Gastrocnemius medialis (tissue), 4 donors: ENCODE data around the gene RSAD2. TPM values are rescaled to one million over a fixed set of nuclear protein-coding genes. Genes with fewer than 3 reads are reported as not detected.
"Not testable (repeated sequence)": the region's sequence is repeated elsewhere in the genome, so short reads cannot be mapped to it uniquely, and the experiment has no call there.

ENCODE experiments used
- ATAC-seq, 2 donors: fragments of 150-250 bp; one replicate each; pipeline ENCODE4 v1.9.1; 2016
- DNase-seq, 2 donors: peaks; one replicate each; pipeline ENCODE4 v3.0.0-alpha.2; 2019
- H3K27ac ChIP-seq, 4 donors: fragments of 200-600 bp; sonication (generic); 1 replicate in 1 of 4; 2 replicates in 3 of 4; pipeline ENCODE4 v1.5.1; 2016 to 2018; ENCODE audit warnings: mild to moderate bottlenecking in 2 of 4, moderate library complexity in 1 of 4
- H3K27me3 ChIP-seq, 3 donors: fragments of 200-600 bp; sonication (generic) in 2 of 3; 1 replicate in 1 of 3; 2 replicates in 2 of 3; pipeline versions ENCODE4 v1.5.1 to v1.6.0; 2016 to 2019; ENCODE audit warnings: mild to moderate bottlenecking in 1 of 3, moderate library complexity in 1 of 3
- H3K36me3 ChIP-seq, 2 donors: fragments of 200-600 bp; sonication (generic) in 1 of 2; one replicate each; pipeline ENCODE4 v1.5.1; 2017 to 2018
- H3K4me1 ChIP-seq, 2 donors: fragments of 200-600 bp; sonication (generic) in 1 of 2; one replicate each; pipeline ENCODE4 v1.5.1; 2016 to 2017; ENCODE audit warnings: mild to moderate bottlenecking in 2 of 2
- H3K4me3 ChIP-seq, 4 donors: fragments of 200-600 bp; sonication (generic) in 3 of 4; 1 replicate in 1 of 4; 2 replicates in 3 of 4; pipeline ENCODE4 v1.5.1; 2016 to 2019; ENCODE audit warnings: mild to moderate bottlenecking in 2 of 4
- H3K9me3 ChIP-seq, 3 donors: fragments of 200-600 bp; sonication (generic) in 2 of 3; 1 replicate in 1 of 3; 2 replicates in 2 of 3; pipeline ENCODE4 v1.5.1; 2016 to 2019
- POLR2A ChIP-seq, 2 donors: fragments of 450-650 bp; IDR thresholded peaks; one replicate each; pipeline ENCODE4 v1.6.1; 2017; ENCODE audit warnings: antibody characterized with exemption in 2 of 2, mild to moderate bottlenecking in 2 of 2, moderate library complexity in 2 of 2
- in situ Hi-C, 4 donors: fragments of 200-750 bp; cut with MboI; loops; one replicate each; pipeline versions ENCODE4 v1.15.0 to v1.8.0; 2017; ENCODE audit warnings: low sequenced_read_pairs in 4 of 4
- intact Hi-C: fragments of 100-400 bp; cut with DNase I; formaldehyde crosslinking; loops from one replicate; pipeline ENCODE4 v1.15.1; 2023; ENCODE audit warnings: low total_unique reads
- total RNA-seq, 4 donors: library from RNA; depleted of rRNA; stranded (reverse); fragments of >200 nt; gene quantifications; one replicate each; pipeline versions ENCODE4 v1.1.0 to v1.2.3, GENCODE V29; 2016
- TF ChIP-seq, protein P1 (sequence below), 5 experiments: fragments of 450-650 bp in 3 of 5; fragments of 200-600 bp in 2 of 5; sonication (generic) in 2 of 5; IDR thresholded peaks in 4 of 5; conservative IDR thresholded peaks in 1 of 5; 1 replicate in 4 of 5; 2 replicates in 1 of 5; pipeline ENCODE4 v1.5.1; 2016 to 2019; ENCODE audit warnings: antibody characterized with exemption in 5 of 5, mild to moderate bottlenecking in 3 of 5, moderate library complexity in 3 of 5

The RSAD2 gene
- total RNA-seq, 4 donors from 2014 or later, result 1.2 to 4.2 (median 2.9) TPM

DNA sequence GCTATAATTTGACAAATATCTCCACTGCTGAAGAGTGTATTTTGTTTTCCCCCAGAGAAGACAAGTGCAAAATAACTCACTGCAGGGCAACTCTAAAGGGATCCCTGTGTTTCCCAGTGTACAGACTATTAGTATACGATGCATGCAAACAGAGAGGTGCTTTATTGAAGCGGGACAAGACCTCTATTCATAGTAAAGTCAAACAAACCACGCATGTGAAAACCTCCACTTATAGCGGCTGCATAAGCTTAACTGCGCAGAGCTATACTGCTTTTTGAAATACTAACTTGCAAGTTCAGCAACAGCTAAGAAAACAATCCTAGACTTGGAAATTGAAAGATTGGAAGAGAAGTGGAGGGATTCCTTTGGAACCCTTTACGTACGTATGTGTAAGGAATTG lies 55.3 kb downstream of the RSAD2 start:
- in situ Hi-C loops, result no loop called here
- intact Hi-C loops, result no loop called here

DNA sequence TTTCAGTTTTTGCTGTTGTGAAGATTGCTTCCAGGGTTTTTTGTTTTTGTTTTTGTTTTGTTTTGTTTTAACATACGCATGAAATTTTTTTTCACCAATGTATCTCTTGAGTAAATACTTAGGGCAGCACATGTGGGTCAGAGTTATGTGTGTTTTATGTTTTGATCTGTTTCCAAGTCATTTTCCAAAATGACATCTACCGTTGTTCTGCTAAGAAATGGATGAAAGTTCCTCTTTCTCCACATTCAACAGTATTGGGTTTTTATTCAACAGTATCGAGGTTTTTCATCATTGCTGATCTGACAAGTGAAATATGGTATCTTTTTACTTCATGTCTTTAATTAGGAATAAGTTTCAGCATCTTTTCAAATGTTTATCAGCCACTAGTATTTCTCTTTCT lies 56.3 kb downstream of the RSAD2 start:
- Histone ChIP-seq H3K4me3 (no peak overlapping the region), H3K36me3 (no peaks in the 10 kb centered on the region), H3K27ac (no peak overlapping the region), H3K27me3 (no peaks in the 10 kb centered on the region), H3K4me1 (peaks cover 19 to 36% of the 10 kb centered on the region in 2 donors), H3K9me3 (no peaks in the 10 kb centered on the region)
- intact Hi-C loops (no loop called here), in situ Hi-C loops (no loop called here)
- DNase-seq (no peak), ATAC-seq (no peak)
- TF ChIP-seq POLR2A (IDR thresholded peaks at IDR 0.05), result no peak
- TF ChIP-seq, protein P1, sequence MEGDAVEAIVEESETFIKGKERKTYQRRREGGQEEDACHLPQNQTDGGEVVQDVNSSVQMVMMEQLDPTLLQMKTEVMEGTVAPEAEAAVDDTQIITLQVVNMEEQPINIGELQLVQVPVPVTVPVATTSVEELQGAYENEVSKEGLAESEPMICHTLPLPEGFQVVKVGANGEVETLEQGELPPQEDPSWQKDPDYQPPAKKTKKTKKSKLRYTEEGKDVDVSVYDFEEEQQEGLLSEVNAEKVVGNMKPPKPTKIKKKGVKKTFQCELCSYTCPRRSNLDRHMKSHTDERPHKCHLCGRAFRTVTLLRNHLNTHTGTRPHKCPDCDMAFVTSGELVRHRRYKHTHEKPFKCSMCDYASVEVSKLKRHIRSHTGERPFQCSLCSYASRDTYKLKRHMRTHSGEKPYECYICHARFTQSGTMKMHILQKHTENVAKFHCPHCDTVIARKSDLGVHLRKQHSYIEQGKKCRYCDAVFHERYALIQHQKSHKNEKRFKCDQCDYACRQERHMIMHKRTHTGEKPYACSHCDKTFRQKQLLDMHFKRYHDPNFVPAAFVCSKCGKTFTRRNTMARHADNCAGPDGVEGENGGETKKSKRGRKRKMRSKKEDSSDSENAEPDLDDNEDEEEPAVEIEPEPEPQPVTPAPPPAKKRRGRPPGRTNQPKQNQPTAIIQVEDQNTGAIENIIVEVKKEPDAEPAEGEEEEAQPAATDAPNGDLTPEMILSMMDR (IDR thresholded peaks at IDR 0.05 in 4 of 5, conservative IDR thresholded peaks at IDR 0.05 in 1 of 5), result no peak

More for the DNA sequence above, 55.3 kb downstream of the RSAD2 start:
- H3K27ac ChIP-seq, result no peak overlapping the region
- H3K4me3 ChIP-seq, result no peak overlapping the region
- DNase-seq, result no peak
- H3K27me3 ChIP-seq, result no peaks in the 10 kb centered on the region
- H3K36me3 ChIP-seq, result no peaks in the 10 kb centered on the region
- no peak for ATAC-seq
- no peaks in the 10 kb centered on the region for H3K9me3 ChIP-seq
- H3K4me1 ChIP-seq, result peaks cover 15 to 31% of the 10 kb centered on the region in 2 donors
- TF ChIP-seq, protein P1 (IDR thresholded peaks at IDR 0.05 in 4 of 5, conservative IDR thresholded peaks at IDR 0.05 in 1 of 5), result no peak
- no peak for TF ChIP-seq POLR2A (IDR thresholded peaks at IDR 0.05)

DNA sequence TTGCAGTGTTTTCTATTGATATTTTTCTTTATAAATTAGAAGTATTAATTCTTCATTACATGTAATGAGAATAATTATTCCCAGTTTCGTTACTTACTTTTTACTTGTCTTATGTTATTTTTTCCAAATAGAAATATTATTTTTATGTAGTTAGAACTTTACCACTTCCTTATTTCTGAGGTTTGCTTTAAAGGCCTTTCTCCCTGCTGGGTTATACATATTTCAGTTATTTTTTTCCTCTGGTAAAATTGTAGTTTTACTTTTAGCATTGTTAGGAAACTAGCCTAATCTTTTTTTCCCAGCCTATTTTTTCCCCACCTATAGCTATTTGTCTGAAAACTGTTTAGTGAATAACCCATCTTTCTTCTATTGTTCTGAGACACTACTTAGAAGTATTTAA lies 56.8 kb downstream of the RSAD2 start:
- H3K9me3 ChIP-seq, result no peaks in the 10 kb centered on the region
- intact Hi-C loops, result no loop called here
- H3K4me1 ChIP-seq, result peaks cover 23 to 36% of the 10 kb centered on the region in 2 donors
- H3K36me3 ChIP-seq, result no peaks in the 10 kb centered on the region
- H3K27me3 ChIP-seq, result no peaks in the 10 kb centered on the region
- no peak overlapping the region for H3K4me3 ChIP-seq
- no peak overlapping the region for H3K27ac ChIP-seq
- TF ChIP-seq, protein P1 (IDR thresholded peaks at IDR 0.05 in 4 of 5, conservative IDR thresholded peaks at IDR 0.05 in 1 of 5), result no peak
- TF ChIP-seq POLR2A (IDR thresholded peaks at IDR 0.05), result no peak
- in situ Hi-C loops, result no loop called here
- DNase-seq (no peak), ATAC-seq (no peak)

DNA sequence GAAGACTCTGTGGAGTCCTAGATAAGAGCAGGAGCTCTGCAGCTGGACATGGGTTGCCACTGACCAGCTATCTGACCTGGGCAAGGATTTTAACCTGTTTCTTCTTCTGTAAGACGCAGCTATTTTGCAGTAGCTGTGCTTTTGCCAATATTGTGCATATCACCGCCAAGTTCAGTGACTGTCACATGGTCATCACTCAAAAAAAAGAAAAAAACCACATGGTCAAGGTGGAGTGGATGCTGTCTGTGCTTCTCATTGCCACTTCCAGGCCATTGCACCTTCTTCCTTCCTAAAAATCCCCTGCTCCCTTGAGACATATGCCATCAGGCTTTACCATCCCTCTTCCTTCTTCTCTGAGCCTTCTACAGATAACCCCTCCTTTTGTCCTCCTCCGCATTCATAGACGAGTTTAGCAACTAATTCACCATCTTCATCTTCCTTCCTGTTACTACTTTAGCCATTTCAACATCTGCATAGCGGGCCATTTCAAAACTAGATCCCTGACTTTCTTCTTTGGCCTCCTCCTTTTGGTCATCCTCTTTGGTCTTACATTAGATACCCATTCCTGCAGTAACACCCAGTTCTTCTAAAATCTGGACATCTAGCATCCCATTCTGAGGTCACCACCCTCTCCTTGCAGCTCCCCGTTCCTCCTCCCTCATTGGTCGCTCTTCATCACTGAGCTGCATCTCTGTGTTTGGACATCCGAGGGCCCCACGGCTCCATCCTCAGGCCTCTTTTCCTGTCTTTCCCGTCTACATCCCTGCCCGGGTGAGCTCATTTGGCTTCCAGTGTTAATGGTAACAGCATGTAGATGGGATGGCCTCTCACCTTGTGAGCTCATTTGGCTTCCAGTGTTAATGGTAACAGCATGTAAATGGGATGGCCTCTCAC lies 57.4 kb downstream of the RSAD2 start:
- TF ChIP-seq POLR2A (IDR thresholded peaks at IDR 0.05), result no peak
- TF ChIP-seq, protein P1 (IDR thresholded peaks at IDR 0.05 in 4 of 5, conservative IDR thresholded peaks at IDR 0.05 in 1 of 5), result no peak
- no peaks in the 10 kb centered on the region for H3K36me3 ChIP-seq
- no peak overlapping the region for H3K27ac ChIP-seq
- intact Hi-C loops, result no loop called here
- in situ Hi-C loops, result no loop called here
- no peaks in the 10 kb centered on the region for H3K9me3 ChIP-seq
- H3K27me3 ChIP-seq, result no peaks in the 10 kb centered on the region
- peaks cover 26 to 36% of the 10 kb centered on the region in 2 donors for H3K4me1 ChIP-seq
- H3K4me3 ChIP-seq, result no peak overlapping the region
- ATAC-seq, result no peak
- DNase-seq, result no peak

DNA sequence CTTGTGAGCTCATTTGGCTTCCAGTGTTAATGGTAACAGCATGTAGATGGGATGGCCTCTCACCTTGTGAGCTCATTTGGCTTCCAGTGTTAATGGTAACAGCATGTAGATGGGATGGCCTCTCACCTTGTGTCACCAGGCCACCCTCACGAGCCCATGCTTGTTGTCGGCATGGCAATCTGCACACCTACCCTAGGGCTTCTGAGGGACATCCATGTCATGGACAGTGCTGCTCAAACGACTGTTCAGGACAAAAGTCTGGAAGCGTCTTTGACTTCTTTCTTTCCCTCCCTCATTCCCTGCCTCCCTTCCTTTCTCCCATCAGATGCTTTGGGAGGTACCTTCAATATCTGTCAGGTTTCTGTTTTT lies 58.1 kb downstream of the RSAD2 start:
- DNase-seq, ATAC-seq, H3K36me3 ChIP-seq, H3K27me3 ChIP-seq, H3K27ac ChIP-seq, in situ Hi-C loops, H3K9me3 ChIP-seq, H3K4me3 ChIP-seq, intact Hi-C loops: not testable (repeated sequence)
- H3K4me1 ChIP-seq, result peaks cover 26 to 36% of the 10 kb centered on the region in 2 donors
